ENCODE results near the gene CHD1L.

Gene CHD1L

DNA sequence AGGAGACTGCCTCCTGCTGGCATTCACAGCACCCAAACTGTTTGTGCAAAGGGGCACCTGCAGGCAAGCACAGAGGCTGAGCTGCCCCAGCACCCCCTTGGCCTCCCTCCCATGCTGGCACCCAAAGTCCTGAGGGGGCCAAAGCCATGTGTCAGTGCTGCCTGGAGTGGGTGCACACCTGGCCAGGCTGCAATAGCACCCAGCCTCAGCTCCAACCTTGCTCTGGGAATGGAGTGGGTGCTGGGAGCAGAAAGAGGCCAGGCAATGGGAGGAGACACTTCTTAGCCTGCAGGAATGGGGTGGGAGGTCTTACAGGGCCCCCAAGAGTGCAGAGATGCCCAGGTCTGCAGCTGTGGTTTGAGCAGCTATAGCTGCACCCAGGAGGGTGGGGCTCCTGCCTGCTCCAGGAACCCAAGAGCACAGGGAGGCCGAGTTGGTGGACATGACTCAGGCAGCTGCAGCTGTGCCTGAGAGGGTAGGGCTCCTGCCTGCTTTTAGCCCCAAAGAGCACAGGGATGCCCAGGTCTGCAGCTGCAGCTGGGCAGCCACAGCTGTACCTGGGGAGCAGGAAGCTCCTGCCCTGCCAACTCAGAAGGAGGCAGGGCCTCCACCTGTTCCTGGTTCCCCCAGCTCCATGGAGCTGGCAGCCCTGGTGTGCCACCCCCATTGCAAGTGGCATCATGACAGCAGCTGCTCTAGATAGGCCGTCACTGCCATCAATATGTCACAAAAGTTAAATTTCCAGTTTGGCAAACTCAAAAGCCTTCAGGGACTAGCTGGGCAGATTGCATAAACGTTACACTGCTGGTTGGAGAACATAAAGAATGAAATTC, 5.3 kb upstream of the CHD1L start:
- Histone ChIP-seq H4K91ac (ENCODE audit: low read depth, low read length, poor library complexity) (no peak overlapping the region), H3K9ac (ENCODE audit: low read depth, low read length, poor library complexity) (no peak overlapping the region), H2BK12ac (ENCODE audit: low read length) (no peak overlapping the region), H3K9me3 (replicated peaks in 1 of 2; ENCODE audit: control insufficient read depth in 2 of 2, insufficient read depth in 1 of 2, low read depth in 1 of 2, low read length in 2 of 2) (peaks cover 13 to 21% of the 10 kb centered on the region in 2 donors), H2AK5ac (ENCODE audit: low read depth, low read length) (no peak overlapping the region), H3K18ac (ENCODE audit: low read length) (peak overlapping the region; percentile 27), H2BK120ac (ENCODE audit: low read depth, low read length) (no peak overlapping the region), H3K4me3 (ENCODE audit: low read length in 2 of 2) (no peak overlapping the region), H3K23ac (ENCODE audit: low read depth, low read length, poor library complexity) (peak overlapping the region; percentile 34), H2BK5ac (ENCODE audit: low read length) (no peak overlapping the region), H3K27me3 (ENCODE audit: control insufficient read depth in 3 of 3, insufficient read depth in 3 of 3, low read depth in 1 of 3, low read length in 3 of 3) (no peaks in the 10 kb centered on the region), H3K4ac (ENCODE audit: low read length) (no peak overlapping the region), H3K14ac (ENCODE audit: low read length) (peak overlapping the region; percentile 89), H3K4me2 (ENCODE audit: insufficient read depth, low read length, poor library complexity, severe bottlenecking) (no peak overlapping the region), H2BK15ac (ENCODE audit: low read length) (no peak overlapping the region), H3K79me1 (ENCODE audit: low read depth, low read length) (no peaks in the 10 kb centered on the region), H3K4me1 (ENCODE audit: control insufficient read depth in 2 of 2, insufficient read depth in 1 of 2, low read depth in 1 of 2, low read length in 2 of 2) (peaks cover 0 to 1% of the 10 kb centered on the region in 2 donors), H3K27ac (replicated peaks; ENCODE audit: low read length) (no peak overlapping the region), H2AFZ (ENCODE audit: low read length) (no peak overlapping the region), H3K36me3 (replicated peaks in 1 of 2; ENCODE audit: control insufficient read depth in 2 of 2, insufficient read depth in 2 of 2, low read length in 2 of 2) (no peaks in the 10 kb centered on the region), H4K8ac (ENCODE audit: low read depth, low read length) (no peak overlapping the region)
- DNase-seq (ENCODE audit: low spot score), result no peak
- WGBS, 2 donors (ENCODE audit: extremely low coverage in 2 of 2, insufficient read length in 2 of 2, insufficient replicate concordance in 1 of 2), result no CpG with 5 or more reads among the region's 3 CpGs

DNA sequence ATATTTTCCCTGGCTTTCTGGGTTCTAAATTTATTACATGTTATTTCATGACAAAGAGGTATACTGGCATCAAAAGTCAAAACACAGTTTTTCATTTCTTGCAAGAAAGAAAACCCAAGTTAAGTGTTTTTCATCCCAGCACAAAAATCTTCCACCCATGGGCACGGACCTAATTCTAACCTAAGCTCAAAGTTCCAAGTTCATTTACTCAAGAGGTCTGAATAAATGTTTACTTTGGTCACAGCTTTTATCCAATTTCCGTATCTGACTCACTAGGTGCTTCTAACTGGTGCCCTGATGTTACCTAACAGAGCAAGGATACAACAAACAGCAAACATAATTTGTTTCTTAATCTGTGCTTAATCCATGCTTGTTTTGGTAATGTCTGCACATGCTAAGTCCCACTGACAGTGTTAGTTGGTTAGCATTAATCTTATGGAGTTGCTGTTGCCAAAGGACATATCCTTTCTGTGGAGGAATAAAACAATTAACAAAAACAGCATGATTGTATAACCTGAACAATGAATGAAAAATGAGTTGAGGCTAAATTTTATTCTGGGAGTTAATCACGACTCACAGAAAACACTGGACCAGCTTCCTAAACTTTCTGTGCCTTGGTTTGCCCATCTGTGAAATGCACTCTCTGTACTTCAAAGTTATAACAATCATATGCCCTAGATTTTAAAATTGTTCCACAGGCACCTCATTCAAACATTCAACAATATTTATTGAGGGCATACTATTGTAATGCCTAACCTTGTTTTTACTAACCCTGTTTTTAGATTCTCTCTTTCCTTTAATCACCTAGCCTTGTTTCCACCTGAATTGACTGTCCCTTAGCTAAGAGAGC, 4.2 kb upstream of the CHD1L start:
- H4K8ac ChIP-seq (ENCODE audit: low read depth, low read length), result no peak overlapping the region
- no peaks in the 10 kb centered on the region for H3K36me3 ChIP-seq (replicated peaks in 1 of 2; ENCODE audit: control insufficient read depth in 2 of 2, insufficient read depth in 2 of 2, low read length in 2 of 2)
- H2AFZ ChIP-seq (ENCODE audit: low read length), result no peak overlapping the region
- no peak overlapping the region for H2BK120ac ChIP-seq (ENCODE audit: low read depth, low read length)
- H3K4ac ChIP-seq (ENCODE audit: low read length), result no peak overlapping the region
- no peak overlapping the region for H2BK5ac ChIP-seq (ENCODE audit: low read length)
- H3K23ac ChIP-seq (ENCODE audit: low read depth, low read length, poor library complexity), result no peak overlapping the region
- no peak overlapping the region for H3K27ac ChIP-seq (replicated peaks; ENCODE audit: low read length)
- no peak overlapping the region for H3K18ac ChIP-seq (ENCODE audit: low read length)
- DNase-seq (ENCODE audit: low spot score), result no peak
- H3K27me3 ChIP-seq (ENCODE audit: control insufficient read depth in 3 of 3, insufficient read depth in 3 of 3, low read depth in 1 of 3, low read length in 3 of 3), result no peaks in the 10 kb centered on the region
- H3K4me3 ChIP-seq (ENCODE audit: low read length in 2 of 2), result no peak overlapping the region
- H2BK12ac ChIP-seq (ENCODE audit: low read length), result no peak overlapping the region
- H3K4me1 ChIP-seq (ENCODE audit: control insufficient read depth in 2 of 2, insufficient read depth in 1 of 2, low read depth in 1 of 2, low read length in 2 of 2), result peaks cover 0 to 1% of the 10 kb centered on the region in 2 donors
- WGBS, 2 donors (ENCODE audit: extremely low coverage in 2 of 2, insufficient read length in 2 of 2, insufficient replicate concordance in 1 of 2), result no CpG with 5 or more reads among the region's 3 CpGs
- no peak overlapping the region for H3K14ac ChIP-seq (ENCODE audit: low read length)
- H3K79me1 ChIP-seq (ENCODE audit: low read depth, low read length), result no peaks in the 10 kb centered on the region
- H3K9me3 ChIP-seq (replicated peaks in 1 of 2; ENCODE audit: control insufficient read depth in 2 of 2, insufficient read depth in 1 of 2, low read depth in 1 of 2, low read length in 2 of 2), result peaks cover 13 to 21% of the 10 kb centered on the region in 2 donors
- no peak overlapping the region for H2AK5ac ChIP-seq (ENCODE audit: low read depth, low read length)
- H3K9ac ChIP-seq (ENCODE audit: low read depth, low read length, poor library complexity), result no peak overlapping the region
- H4K91ac ChIP-seq (ENCODE audit: low read depth, low read length, poor library complexity), result no peak overlapping the region
- H3K4me2 ChIP-seq (ENCODE audit: insufficient read depth, low read length, poor library complexity, severe bottlenecking), result no peak overlapping the region
- H2BK15ac ChIP-seq (ENCODE audit: low read length), result no peak overlapping the region

DNA sequence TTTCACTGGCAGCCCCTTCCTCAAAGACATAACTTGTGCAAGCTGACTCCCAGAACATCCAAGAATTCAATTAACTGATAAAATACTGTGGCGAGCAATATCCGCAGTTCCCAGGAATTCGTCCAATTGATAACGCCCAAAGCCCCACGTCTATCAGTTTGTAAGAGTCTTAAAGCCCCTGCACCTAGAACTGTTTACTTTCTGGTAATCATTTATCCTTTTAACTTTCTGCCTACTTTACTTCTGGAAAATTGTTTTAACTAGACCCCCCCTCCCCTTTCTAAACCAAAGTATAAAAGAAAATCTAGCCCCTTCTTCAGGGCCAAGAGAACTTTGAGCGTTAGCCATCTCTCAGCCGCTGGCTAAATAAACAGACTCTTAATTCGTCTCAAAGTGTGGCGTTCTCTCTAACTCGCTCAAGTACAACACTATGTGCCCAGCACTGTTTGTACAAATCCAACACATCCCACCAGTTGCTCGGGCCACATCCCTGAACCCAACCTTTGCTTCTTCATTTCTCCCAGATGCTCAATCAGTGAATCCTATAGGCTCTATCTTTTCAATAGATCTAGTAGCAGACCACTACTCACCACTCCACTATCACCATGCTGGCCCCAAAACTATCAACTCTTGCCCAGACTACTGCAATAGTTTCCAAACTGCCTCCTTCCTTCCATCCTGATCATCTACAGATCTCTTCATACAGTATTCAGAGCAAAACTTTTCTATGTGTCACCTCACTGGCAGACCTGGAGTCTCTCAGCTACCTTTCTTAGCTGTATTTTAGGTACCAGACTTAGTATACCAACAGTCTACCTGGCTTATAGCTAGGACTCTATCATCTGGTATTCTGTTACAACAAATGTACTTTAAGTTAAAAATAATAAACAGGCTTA, 3.3 kb upstream of the CHD1L start:
- H2BK15ac ChIP-seq (ENCODE audit: low read length), result no peak overlapping the region
- H3K4me2 ChIP-seq (ENCODE audit: insufficient read depth, low read length, poor library complexity, severe bottlenecking), result no peak overlapping the region
- no peak overlapping the region for H3K23ac ChIP-seq (ENCODE audit: low read depth, low read length, poor library complexity)
- no peak overlapping the region for H3K14ac ChIP-seq (ENCODE audit: low read length)
- no peaks in the 10 kb centered on the region for H3K36me3 ChIP-seq (replicated peaks in 1 of 2; ENCODE audit: control insufficient read depth in 2 of 2, insufficient read depth in 2 of 2, low read length in 2 of 2)
- no peak for DNase-seq (ENCODE audit: low spot score)
- H2BK12ac ChIP-seq (ENCODE audit: low read length), result no peak overlapping the region
- H2AFZ ChIP-seq (ENCODE audit: low read length), result no peak overlapping the region
- H3K27ac ChIP-seq (replicated peaks; ENCODE audit: low read length), result no peak overlapping the region
- WGBS, 2 donors (ENCODE audit: extremely low coverage in 2 of 2, insufficient read length in 2 of 2, insufficient replicate concordance in 1 of 2), result no CpG with 5 or more reads among the region's 11 CpGs
- no peak overlapping the region for H4K91ac ChIP-seq (ENCODE audit: low read depth, low read length, poor library complexity)
- no peaks in the 10 kb centered on the region for H3K79me1 ChIP-seq (ENCODE audit: low read depth, low read length)
- peaks cover 0 to 1% of the 10 kb centered on the region in 2 donors for H3K4me1 ChIP-seq (ENCODE audit: control insufficient read depth in 2 of 2, insufficient read depth in 1 of 2, low read depth in 1 of 2, low read length in 2 of 2)
- no peak overlapping the region for H3K4me3 ChIP-seq (ENCODE audit: low read length in 2 of 2)
- H3K18ac ChIP-seq (ENCODE audit: low read length), result no peak overlapping the region
- no peak overlapping the region for H4K8ac ChIP-seq (ENCODE audit: low read depth, low read length)
- no peak overlapping the region for H2BK5ac ChIP-seq (ENCODE audit: low read length)
- H3K9me3 ChIP-seq (replicated peaks in 1 of 2; ENCODE audit: control insufficient read depth in 2 of 2, insufficient read depth in 1 of 2, low read depth in 1 of 2, low read length in 2 of 2), result peaks cover 13 to 20% of the 10 kb centered on the region in 2 donors
- H2BK120ac ChIP-seq (ENCODE audit: low read depth, low read length), result no peak overlapping the region
- no peak overlapping the region for H2AK5ac ChIP-seq (ENCODE audit: low read depth, low read length)
- no peak overlapping the region for H3K9ac ChIP-seq (ENCODE audit: low read depth, low read length, poor library complexity)
- no peaks in the 10 kb centered on the region for H3K27me3 ChIP-seq (ENCODE audit: control insufficient read depth in 3 of 3, insufficient read depth in 3 of 3, low read depth in 1 of 3, low read length in 3 of 3)
- H3K4ac ChIP-seq (ENCODE audit: low read length), result no peak overlapping the region
